Activated effector memory CD4-positive, alpha-beta T cell treated with anti-CD3 and anti-CD28 coated beads, Interleukin-2, amount 50 U/mL, for 16 hours (primary cell): ENCODE measurements around the gene PHETA1.
"Not testable (repeated sequence)": the region's sequence is repeated elsewhere in the genome, so short reads cannot be mapped to it uniquely, and the experiment has no call there.

Experiments
- DNase-seq: peaks from one replicate; pipeline ENCODE4 v3.0.0-alpha.2; 2020

PHETA1 gene

GRCh38 chr12:111405149-111405858 is 36.4 kb upstream of the PHETA1 start:
- DNase-seq, result peak; percentile 99

GRCh38 chr12:111404362-111405148 is 35.7 kb upstream of the PHETA1 start:
- peak; percentile 89 for DNase-seq

GRCh38 chr12:111402490-111402824 is 33.6 kb upstream of the PHETA1 start:
- not testable (repeated sequence) for DNase-seq

- no peak for DNase-seq
These were observed 32.3 kb upstream of the PHETA1 start for GRCh38 chr12:111401167-111401605.

- DNase-seq, result not testable (repeated sequence)
These were observed 31.0 kb upstream of the PHETA1 start for GRCh38 chr12:111399741-111400404.

- DNase-seq, result no peak
These were observed 29.6 kb upstream of the PHETA1 start for GRCh38 chr12:111398530-111398929.

- DNase-seq, result peak; percentile 96
These were observed 28.0 kb upstream of the PHETA1 start for GRCh38 chr12:111396726-111397445.

- not testable (repeated sequence) for DNase-seq
These were observed 27.4 kb upstream of the PHETA1 start for GRCh38 chr12:111396271-111396670.

GRCh38 chr12:111395336-111396187 is 26.7 kb upstream of the PHETA1 start:
- no peak for DNase-seq

- no peak for DNase-seq
These were observed 25.6 kb upstream of the PHETA1 start for GRCh38 chr12:111394480-111394879.

- DNase-seq, result no peak
These were observed 24.9 kb upstream of the PHETA1 start for GRCh38 chr12:111393700-111394300.

GRCh38 chr12:111390910-111391309 is 22.0 kb upstream of the PHETA1 start:
- no peak for DNase-seq

GRCh38 chr12:111389635-111390034 is 20.7 kb upstream of the PHETA1 start:
- no peak for DNase-seq

GRCh38 chr12:111387747-111388323 is 18.9 kb upstream of the PHETA1 start:
- no peak for DNase-seq

GRCh38 chr12:111386885-111387284 is 18.0 kb upstream of the PHETA1 start:
- no peak for DNase-seq

- no peak for DNase-seq
These were observed 15.7 kb upstream of the PHETA1 start for GRCh38 chr12:111384596-111384995.

GRCh38 chr12:111379942-111380554 is 11.2 kb upstream of the PHETA1 start:
- no peak for DNase-seq

GRCh38 chr12:111377440-111377839 is 8.5 kb upstream of the PHETA1 start:
- DNase-seq, result no peak

GRCh38 chr12:111373231-111373630 is 4.3 kb upstream of the PHETA1 start:
- DNase-seq, result not testable (repeated sequence)

- no peak for DNase-seq
These were observed 763 bp upstream of the PHETA1 start for GRCh38 chr12:111369496-111370220.
